Measurements from ENCODE around the gene VCAM1. TPM values are rescaled to one million over a fixed set of nuclear protein-coding genes. Genes with fewer than 3 reads are reported as not detected.

VCAM1 gene
- total and polyA plus RNA-seq, 8 donors: 9.1 to 73.0 (median 45.8) TPM

- Histone ChIP-seq H3K4me3 (no peak overlapping the region), H3K36me3 (no peaks in the 10 kb centered on the region), H3K4me1 (no peaks in the 10 kb centered on the region), H3K27me3 (no peaks in the 10 kb centered on the region), H3K27ac (no peak overlapping the region), H3K9me3 (no peaks in the 10 kb centered on the region)
- intact Hi-C loops (cut with DNase I): no loop called here
- TF ChIP-seq, protein P1, sequence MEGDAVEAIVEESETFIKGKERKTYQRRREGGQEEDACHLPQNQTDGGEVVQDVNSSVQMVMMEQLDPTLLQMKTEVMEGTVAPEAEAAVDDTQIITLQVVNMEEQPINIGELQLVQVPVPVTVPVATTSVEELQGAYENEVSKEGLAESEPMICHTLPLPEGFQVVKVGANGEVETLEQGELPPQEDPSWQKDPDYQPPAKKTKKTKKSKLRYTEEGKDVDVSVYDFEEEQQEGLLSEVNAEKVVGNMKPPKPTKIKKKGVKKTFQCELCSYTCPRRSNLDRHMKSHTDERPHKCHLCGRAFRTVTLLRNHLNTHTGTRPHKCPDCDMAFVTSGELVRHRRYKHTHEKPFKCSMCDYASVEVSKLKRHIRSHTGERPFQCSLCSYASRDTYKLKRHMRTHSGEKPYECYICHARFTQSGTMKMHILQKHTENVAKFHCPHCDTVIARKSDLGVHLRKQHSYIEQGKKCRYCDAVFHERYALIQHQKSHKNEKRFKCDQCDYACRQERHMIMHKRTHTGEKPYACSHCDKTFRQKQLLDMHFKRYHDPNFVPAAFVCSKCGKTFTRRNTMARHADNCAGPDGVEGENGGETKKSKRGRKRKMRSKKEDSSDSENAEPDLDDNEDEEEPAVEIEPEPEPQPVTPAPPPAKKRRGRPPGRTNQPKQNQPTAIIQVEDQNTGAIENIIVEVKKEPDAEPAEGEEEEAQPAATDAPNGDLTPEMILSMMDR (IDR thresholded peaks at IDR 0.05): no peak
- ATAC-seq (no peak), DNase-seq (no peak)
Observed at GRCh38 chr1:100757946-100758345, 38.4 kb downstream of the VCAM1 start.

- H3K4me3 ChIP-seq: no peak overlapping the region
- ATAC-seq: no peak
- no peaks in the 10 kb centered on the region for H3K9me3 ChIP-seq
- TF ChIP-seq, protein P1 (IDR thresholded peaks at IDR 0.05): no peak
- DNase-seq: no peak
- H3K4me1 ChIP-seq: no peaks in the 10 kb centered on the region
- no peak overlapping the region for H3K27ac ChIP-seq
- H3K27me3 ChIP-seq: no peaks in the 10 kb centered on the region
- intact Hi-C loops (cut with DNase I): no loop called here
- H3K36me3 ChIP-seq: no peaks in the 10 kb centered on the region
Observed at GRCh38 chr1:100759188-100759587, 39.6 kb downstream of the VCAM1 start.

- intact Hi-C loops (cut with DNase I): no loop called here
Observed at GRCh38 chr1:100760511-100760910, 41.0 kb downstream of the VCAM1 start.

DNA sequence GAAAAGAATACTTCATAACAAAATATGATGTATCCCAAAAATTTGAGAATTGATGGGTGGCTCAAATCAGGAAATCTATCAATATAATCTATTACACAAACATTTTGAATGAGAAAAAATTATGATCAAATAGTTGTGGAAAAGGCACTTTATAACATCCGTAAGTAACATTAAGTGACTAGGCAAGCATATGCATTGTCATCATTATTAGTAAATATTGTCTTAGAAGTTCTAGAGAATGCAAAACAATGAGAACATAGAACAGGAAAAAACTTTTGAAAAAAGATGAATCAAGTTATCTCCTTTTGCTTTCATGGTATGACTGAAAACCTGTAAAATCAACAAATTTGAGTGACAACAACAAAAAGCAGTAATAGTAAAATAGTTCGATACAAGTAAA lies 42.9 kb downstream of the VCAM1 start:
- Histone ChIP-seq H3K27me3 (no peaks in the 10 kb centered on the region), H3K27ac (no peak overlapping the region), H3K4me3 (no peak overlapping the region), H3K36me3 (no peaks in the 10 kb centered on the region), H3K4me1 (no peaks in the 10 kb centered on the region), H3K9me3 (no peaks in the 10 kb centered on the region)
- intact Hi-C loops (cut with DNase I): no loop called here
- no peak for ATAC-seq
- DNase-seq: no peak
- TF ChIP-seq, protein P1 (IDR thresholded peaks at IDR 0.05): no peak

More at GRCh38 chr1:100760511-100760910, 41.0 kb downstream of the VCAM1 start:
- Histone ChIP-seq H3K27ac (no peak overlapping the region), H3K4me1 (no peaks in the 10 kb centered on the region), H3K4me3 (no peak overlapping the region), H3K36me3 (no peaks in the 10 kb centered on the region), H3K27me3 (no peaks in the 10 kb centered on the region), H3K9me3 (no peaks in the 10 kb centered on the region)
- DNase-seq: no peak
- ATAC-seq: no peak
- TF ChIP-seq, protein P1 (IDR thresholded peaks at IDR 0.05): no peak

GRCh38 chr1:100767176-100767890 lies 47.8 kb downstream of the VCAM1 start:
- Histone ChIP-seq H3K4me1 (no peaks in the 10 kb centered on the region), H3K27me3 (no peaks in the 10 kb centered on the region), H3K9me3 (no peaks in the 10 kb centered on the region), H3K4me3 (no peak overlapping the region), H3K27ac (no peak overlapping the region), H3K36me3 (no peaks in the 10 kb centered on the region)
- no peak for ATAC-seq
- no peak for DNase-seq
- TF ChIP-seq, protein P1 (IDR thresholded peaks at IDR 0.05): no peak
- intact Hi-C loops (cut with DNase I): no loop called here
